ENCODE measurements around the gene CHPF.

DNA sequence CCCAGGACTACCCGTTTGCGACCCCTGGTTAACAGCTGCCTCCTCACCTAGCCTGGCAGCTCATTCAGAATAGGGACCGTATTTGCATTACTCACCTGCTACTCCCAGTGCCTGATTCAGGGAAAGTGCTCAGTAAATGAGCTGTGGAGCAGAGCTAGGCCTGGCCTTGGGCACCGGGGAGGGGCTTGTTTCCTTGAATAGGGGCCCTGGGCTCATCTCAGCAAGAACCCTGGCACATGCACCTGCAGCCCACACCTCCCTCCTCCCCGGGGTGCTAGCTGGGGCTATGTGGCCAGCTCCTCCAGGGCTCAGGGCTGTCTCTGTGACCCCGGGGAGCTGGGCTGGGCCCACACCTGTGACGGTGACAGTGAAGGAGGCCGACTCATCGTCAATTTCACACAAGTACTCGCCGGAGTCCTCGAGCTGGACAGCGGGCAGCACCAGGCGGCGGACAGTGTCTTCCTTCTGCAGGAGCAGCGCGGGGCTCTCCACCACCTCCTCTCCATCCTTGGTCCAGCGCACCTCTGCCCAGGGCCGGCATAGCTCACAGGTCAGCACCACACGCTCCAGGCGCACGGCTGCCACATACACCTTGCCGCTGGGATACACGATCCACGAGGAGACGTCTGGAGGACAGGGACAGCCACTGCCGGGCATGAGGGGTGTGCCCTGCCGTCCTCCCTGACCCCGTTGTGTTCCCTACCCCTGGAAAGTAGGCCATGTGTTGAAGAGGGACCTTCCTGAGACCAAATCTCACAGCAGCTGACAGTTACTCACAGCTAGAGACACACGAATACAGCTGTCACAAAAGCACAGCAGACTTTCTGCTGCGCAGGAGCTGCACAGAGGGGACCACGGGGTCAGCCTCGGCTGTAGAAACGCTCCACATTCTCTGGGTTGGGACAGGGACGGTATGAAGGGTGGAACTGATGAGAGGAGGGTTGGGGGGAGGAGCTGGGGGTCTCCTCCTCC lies 18.7 kb upstream of the CHPF start:
- TF ChIP-seq RXRA (IDR thresholded peaks at IDR 0.05), result no peak
- TF ChIP-seq, protein P1, sequence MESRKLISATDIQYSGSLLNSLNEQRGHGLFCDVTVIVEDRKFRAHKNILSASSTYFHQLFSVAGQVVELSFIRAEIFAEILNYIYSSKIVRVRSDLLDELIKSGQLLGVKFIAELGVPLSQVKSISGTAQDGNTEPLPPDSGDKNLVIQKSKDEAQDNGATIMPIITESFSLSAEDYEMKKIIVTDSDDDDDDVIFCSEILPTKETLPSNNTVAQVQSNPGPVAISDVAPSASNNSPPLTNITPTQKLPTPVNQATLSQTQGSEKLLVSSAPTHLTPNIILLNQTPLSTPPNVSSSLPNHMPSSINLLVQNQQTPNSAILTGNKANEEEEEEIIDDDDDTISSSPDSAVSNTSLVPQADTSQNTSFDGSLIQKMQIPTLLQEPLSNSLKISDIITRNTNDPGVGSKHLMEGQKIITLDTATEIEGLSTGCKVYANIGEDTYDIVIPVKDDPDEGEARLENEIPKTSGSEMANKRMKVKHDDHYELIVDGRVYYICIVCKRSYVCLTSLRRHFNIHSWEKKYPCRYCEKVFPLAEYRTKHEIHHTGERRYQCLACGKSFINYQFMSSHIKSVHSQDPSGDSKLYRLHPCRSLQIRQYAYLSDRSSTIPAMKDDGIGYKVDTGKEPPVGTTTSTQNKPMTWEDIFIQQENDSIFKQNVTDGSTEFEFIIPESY (IDR thresholded peaks at IDR 0.05), result no peak
- TF ChIP-seq, protein P2, sequence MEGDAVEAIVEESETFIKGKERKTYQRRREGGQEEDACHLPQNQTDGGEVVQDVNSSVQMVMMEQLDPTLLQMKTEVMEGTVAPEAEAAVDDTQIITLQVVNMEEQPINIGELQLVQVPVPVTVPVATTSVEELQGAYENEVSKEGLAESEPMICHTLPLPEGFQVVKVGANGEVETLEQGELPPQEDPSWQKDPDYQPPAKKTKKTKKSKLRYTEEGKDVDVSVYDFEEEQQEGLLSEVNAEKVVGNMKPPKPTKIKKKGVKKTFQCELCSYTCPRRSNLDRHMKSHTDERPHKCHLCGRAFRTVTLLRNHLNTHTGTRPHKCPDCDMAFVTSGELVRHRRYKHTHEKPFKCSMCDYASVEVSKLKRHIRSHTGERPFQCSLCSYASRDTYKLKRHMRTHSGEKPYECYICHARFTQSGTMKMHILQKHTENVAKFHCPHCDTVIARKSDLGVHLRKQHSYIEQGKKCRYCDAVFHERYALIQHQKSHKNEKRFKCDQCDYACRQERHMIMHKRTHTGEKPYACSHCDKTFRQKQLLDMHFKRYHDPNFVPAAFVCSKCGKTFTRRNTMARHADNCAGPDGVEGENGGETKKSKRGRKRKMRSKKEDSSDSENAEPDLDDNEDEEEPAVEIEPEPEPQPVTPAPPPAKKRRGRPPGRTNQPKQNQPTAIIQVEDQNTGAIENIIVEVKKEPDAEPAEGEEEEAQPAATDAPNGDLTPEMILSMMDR (IDR thresholded peaks at IDR 0.05; ENCODE audit: low read depth, low read length, missing input control), result no peak
- no peak for TF ChIP-seq TAF1 (conservative IDR thresholded peaks at IDR 0.05)
- TF ChIP-seq YY1 (IDR thresholded peaks at IDR 0.05), result no peak
- TF ChIP-seq, protein P3, sequence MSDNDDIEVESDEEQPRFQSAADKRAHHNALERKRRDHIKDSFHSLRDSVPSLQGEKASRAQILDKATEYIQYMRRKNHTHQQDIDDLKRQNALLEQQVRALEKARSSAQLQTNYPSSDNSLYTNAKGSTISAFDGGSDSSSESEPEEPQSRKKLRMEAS (IDR thresholded peaks at IDR 0.05), result no peak

Measured in liver (tissue), 3 donors.